Breast epithelium (tissue), 3 donors: ENCODE results near the gene MXRA7.

ENCODE experiments used
- POLR2A ChIP-seq: fragments of 450-650 bp; IDR thresholded peaks from one replicate; pipeline ENCODE4 v1.6.1; 2016; ENCODE audit warnings: antibody characterized with exemption, mild to moderate bottlenecking, moderate library complexity
- TF ChIP-seq, protein P1 (sequence below), 3 donors: fragments of 450-650 bp; IDR thresholded peaks; one replicate each; pipeline ENCODE4 v1.5.1; 2016 to 2017; ENCODE audit warnings: antibody characterized with exemption in 3 of 3, mild to moderate bottlenecking in 3 of 3, moderate library complexity in 3 of 3

DNA sequence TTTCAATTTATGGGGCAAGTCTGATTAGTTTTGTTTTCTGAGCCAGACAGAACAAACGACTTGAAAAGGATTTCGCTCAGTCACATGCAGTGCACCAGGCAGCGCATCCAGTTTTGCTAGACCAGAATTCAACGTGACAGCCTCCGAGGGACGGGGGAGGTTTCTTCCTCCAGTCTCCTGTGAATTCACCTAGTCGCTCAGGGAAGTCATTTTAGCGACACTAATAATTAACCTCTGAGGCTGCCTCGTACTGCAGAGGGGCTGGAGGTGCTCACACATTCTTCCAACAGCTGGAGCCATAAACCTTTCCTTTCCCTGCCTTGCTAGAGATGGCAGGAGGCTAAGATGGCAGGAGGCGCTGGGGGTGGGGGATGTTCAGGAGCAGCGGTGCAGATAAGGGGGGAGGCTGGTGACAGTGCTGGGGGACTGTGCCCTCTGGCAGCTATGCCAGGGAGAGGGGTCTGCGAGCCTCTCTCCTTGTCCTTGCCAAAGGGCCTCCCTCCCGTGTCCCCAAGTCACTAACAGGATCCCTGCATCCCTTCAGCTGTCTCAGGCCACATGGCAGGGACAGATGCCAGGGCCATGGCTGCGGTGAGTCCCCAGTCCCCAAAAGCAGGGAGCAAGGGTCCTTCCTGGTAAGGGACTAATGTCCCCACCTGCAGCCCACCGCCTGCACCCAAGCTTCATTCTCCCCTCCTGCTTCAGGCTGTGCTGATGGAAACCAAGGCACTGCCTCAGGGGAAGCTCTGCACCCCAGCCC is 24.0 kb downstream of the MXRA7 start:
- TF ChIP-seq, protein P1, sequence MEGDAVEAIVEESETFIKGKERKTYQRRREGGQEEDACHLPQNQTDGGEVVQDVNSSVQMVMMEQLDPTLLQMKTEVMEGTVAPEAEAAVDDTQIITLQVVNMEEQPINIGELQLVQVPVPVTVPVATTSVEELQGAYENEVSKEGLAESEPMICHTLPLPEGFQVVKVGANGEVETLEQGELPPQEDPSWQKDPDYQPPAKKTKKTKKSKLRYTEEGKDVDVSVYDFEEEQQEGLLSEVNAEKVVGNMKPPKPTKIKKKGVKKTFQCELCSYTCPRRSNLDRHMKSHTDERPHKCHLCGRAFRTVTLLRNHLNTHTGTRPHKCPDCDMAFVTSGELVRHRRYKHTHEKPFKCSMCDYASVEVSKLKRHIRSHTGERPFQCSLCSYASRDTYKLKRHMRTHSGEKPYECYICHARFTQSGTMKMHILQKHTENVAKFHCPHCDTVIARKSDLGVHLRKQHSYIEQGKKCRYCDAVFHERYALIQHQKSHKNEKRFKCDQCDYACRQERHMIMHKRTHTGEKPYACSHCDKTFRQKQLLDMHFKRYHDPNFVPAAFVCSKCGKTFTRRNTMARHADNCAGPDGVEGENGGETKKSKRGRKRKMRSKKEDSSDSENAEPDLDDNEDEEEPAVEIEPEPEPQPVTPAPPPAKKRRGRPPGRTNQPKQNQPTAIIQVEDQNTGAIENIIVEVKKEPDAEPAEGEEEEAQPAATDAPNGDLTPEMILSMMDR (IDR thresholded peaks at IDR 0.05) = no peak
- no peak for TF ChIP-seq POLR2A
